ENCODE data around the gene ROR2. TPM values are rescaled to one million over a fixed set of nuclear protein-coding genes. Genes with fewer than 3 reads are reported as not detected.

The ROR2 gene
- total and polyA plus RNA-seq, 2 of the 8 experiments (the other 6 are each of a cell fraction or from before 2014, with no cell fraction given) = 2.7 to 4.3 TPM

DNA sequence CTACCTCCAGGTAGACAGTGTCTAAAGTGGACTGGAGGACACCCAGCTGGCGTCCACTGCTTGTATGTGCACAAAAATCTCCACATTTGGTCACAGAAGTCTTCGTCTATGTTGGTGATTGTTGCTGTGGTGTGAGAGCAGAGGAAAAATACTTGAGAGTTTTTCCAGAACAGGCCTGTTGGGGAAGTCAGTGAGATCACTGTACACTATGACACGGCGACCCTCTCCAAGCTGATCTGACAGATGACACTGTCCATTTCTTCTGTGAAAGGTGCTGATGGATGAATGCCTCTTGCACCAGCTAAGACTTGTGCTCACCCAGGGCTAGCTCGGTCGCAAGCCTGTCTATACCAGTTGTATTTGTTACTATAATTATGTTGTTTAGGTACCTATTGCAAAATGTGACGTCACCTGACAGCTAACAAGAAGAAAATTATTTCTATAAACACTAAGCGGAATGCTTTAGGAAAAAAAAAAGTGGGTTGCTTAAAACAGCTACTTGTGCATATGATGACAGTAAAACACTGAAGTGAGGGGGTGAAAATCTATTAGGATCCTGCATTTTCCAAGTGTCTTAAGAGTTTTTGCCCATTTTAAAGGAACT lies 142.3 kb downstream of the ROR2 start:
- H2BK20ac ChIP-seq (ENCODE audit: low read length) = no peak overlapping the region
- no peaks in the 10 kb centered on the region for H3K79me2 ChIP-seq (ENCODE audit: control insufficient read depth in 1 of 2, insufficient read depth in 2 of 2, low read length in 2 of 2)
- POLR2A ChIA-PET (ENCODE audit: partially characterized antibody) = no interaction called here
- no peak overlapping the region for H4K5ac ChIP-seq (ENCODE audit: insufficient read length, low read depth, low read length)
- no peak overlapping the region for H3K14ac ChIP-seq (ENCODE audit: insufficient read length)
- H4K20me1 ChIP-seq (replicated peaks in 1 of 2; ENCODE audit: control insufficient read depth in 1 of 2, insufficient read depth in 2 of 2, low read length in 2 of 2) = no peaks in the 10 kb centered on the region
- no peak overlapping the region for H3K9ac ChIP-seq (replicated peaks in 1 of 4; ENCODE audit: extremely low read depth in 1 of 4, low read depth in 3 of 4, low read length in 3 of 4)
- DNase-seq (ENCODE audit: low read depth in 1 of 2, low spot score in 2 of 2) (no peak), FAIRE-seq (no peak)
- 89% methylated on average over 8 of the region's 8 CpGs; no CpG with 5 or more reads in 1 of the 2 experiments for WGBS, 2 experiments (ENCODE audit: extremely low coverage in 1 of 2, insufficient coverage in 1 of 2, insufficient read length in 1 of 2, insufficient replicate concordance in 2 of 2, low coverage in 1 of 2, low lambda C conversion rate in 2 of 2, missing lambda C conversion rate in 1 of 2)
- no peak overlapping the region for H3K23ac ChIP-seq (ENCODE audit: insufficient read length)
- H3K18ac ChIP-seq (ENCODE audit: extremely low read depth, low read length) = no peak overlapping the region
- no peak overlapping the region for H3K27ac ChIP-seq (ENCODE audit: low read depth, low read length)
- no peak overlapping the region for H3K56ac ChIP-seq (replicated peaks; ENCODE audit: insufficient read length, low read depth, low read length)
- H3K4me2 ChIP-seq (ENCODE audit: insufficient read depth in 1 of 2, low read depth in 2 of 2, low read length in 2 of 2) = no peak overlapping the region
- no peaks in the 10 kb centered on the region for H3K36me3 ChIP-seq (ENCODE audit: control insufficient read depth in 2 of 4, insufficient read depth in 4 of 4, low read length in 3 of 4)
- CTCF ChIA-PET (ENCODE audit: partially characterized antibody) = interaction anchor here (0.7 to 1.4 kb wide), 2 partner anchors 79 to 147 kb away, joined by 3 to 4 read pairs; no protein-coding TSS in a partner anchor
- H3K79me1 ChIP-seq (ENCODE audit: low read depth, low read length) = no peaks in the 10 kb centered on the region
- H2BK5ac ChIP-seq (ENCODE audit: low read depth, low read length) = no peak overlapping the region
- no peaks in the 10 kb centered on the region for H3K9me3 ChIP-seq (ENCODE audit: insufficient read depth in 2 of 2, low read depth in 1 of 2, low read length in 1 of 2)
- no peak overlapping the region for H2BK12ac ChIP-seq (ENCODE audit: low read depth, low read length)
- no peak overlapping the region for H2AK5ac ChIP-seq (ENCODE audit: low read depth, low read length)
- no peak overlapping the region for H2BK120ac ChIP-seq (replicated peaks; ENCODE audit: low read depth, low read length)
- H4K8ac ChIP-seq (ENCODE audit: extremely low read depth, insufficient read depth, low read length) = no peak overlapping the region
- H3K4me1 ChIP-seq (replicated peaks in 1 of 4; ENCODE audit: control insufficient read depth in 3 of 4, insufficient read depth in 4 of 4, low read length in 3 of 4) = no peaks in the 10 kb centered on the region
- H3K4me3 ChIP-seq (ENCODE audit: extremely low read depth in 1 of 4, insufficient read depth in 2 of 4, low read depth in 3 of 4, low read length in 4 of 4) = no peak overlapping the region
- H3K27me3 ChIP-seq (replicated peaks in 1 of 4; ENCODE audit: control insufficient read depth in 3 of 4, extremely low read depth in 1 of 4, insufficient read depth in 3 of 4, low read length in 3 of 4) = no peaks in the 10 kb centered on the region
- no peak overlapping the region for H4K91ac ChIP-seq (replicated peaks; ENCODE audit: insufficient read length, low read length)
- H2BK15ac ChIP-seq (ENCODE audit: low read length) = no peak overlapping the region
- no peak overlapping the region for H3K4ac ChIP-seq (replicated peaks; ENCODE audit: insufficient read length, low read depth, low read length)
- no peak overlapping the region for H2AFZ ChIP-seq (ENCODE audit: low read length)
- H3K23me2 ChIP-seq (ENCODE audit: low read depth, low read length) = no peaks in the 10 kb centered on the region
- TF ChIP-seq RBBP5 (IDR thresholded peaks at IDR 0.05; ENCODE audit: borderline replicate concordance, low read depth, low read length) (no peak), CBX8 (IDR thresholded peaks at IDR 0.05; ENCODE audit: borderline replicate concordance, low read depth, low read length) (no peak), MAFK (IDR thresholded peaks at IDR 0.05; ENCODE audit: low read depth, low read length) (no peak), NRF1 (IDR thresholded peaks at IDR 0.05; ENCODE audit: low read depth, low read length) (no peak), JUND (IDR thresholded peaks at IDR 0.05; ENCODE audit: low read length) (no peak), SIN3A (conservative IDR thresholded peaks at IDR 0.05 in 1 of 2, IDR thresholded peaks at IDR 0.05 in 1 of 2; ENCODE audit: low read depth in 1 of 2, low read length in 2 of 2) (no peak), HDAC6 (IDR thresholded peaks at IDR 0.05; ENCODE audit: low read depth, low read length) (no peak), POU5F1 (IDR thresholded peaks at IDR 0.05; ENCODE audit: low read depth, low read length) (no peak), GTF2F1 (IDR thresholded peaks at IDR 0.05; ENCODE audit: borderline replicate concordance, low read depth, low read length) (no peak), SP2 (IDR thresholded peaks at IDR 0.05; ENCODE audit: low read length) (no peak), NANOG (IDR thresholded peaks at IDR 0.05; ENCODE audit: insufficient read depth, low read depth, low read length, poor library complexity, severe bottlenecking) (no peak), RNF2 (IDR thresholded peaks at IDR 0.05; ENCODE audit: borderline replicate concordance, low read depth, low read length, missing control alignments, poor library complexity, severe bottlenecking) (no peak), ZNF274 (IDR thresholded peaks at IDR 0.05; ENCODE audit: borderline replicate concordance, extremely low read depth, low read length) (no peak), EGR1 (IDR thresholded peaks at IDR 0.05; ENCODE audit: borderline replicate concordance, low read depth, low read length) (no peak)

Measured in H1 (cell line).